GM23248 (cell line): ENCODE data around the gene BTBD7. TPM values are rescaled to one million over a fixed set of nuclear protein-coding genes. Genes with fewer than 3 reads are reported as not detected.

Experiments
- DNase-seq: peaks from one replicate; pipeline ENCODE4 v3.0.0-alpha.2; 2015
- H2AFZ ChIP-seq: fragments of 200-600 bp; sonication (generic); 2 replicates; pipeline ENCODE4 v1.6.1; 2016; ENCODE audit warnings: antibody characterized with exemption
- H3F3A ChIP-seq: fragments of 200-600 bp; sonication (generic); 2 replicates; pipeline ENCODE4 v1.6.1; 2016; ENCODE audit warnings: mild to moderate bottlenecking, antibody characterized with exemption, mixed run types; ENCODE audit not compliant: insufficient read depth
- H3K27ac ChIP-seq: fragments of 200-600 bp; sonication (generic); 2 replicates; pipeline ENCODE4 v1.5.1; 2016; ENCODE audit warnings: mild to moderate bottlenecking
- H3K27me3 ChIP-seq: fragments of 200-600 bp; sonication (generic); replicated peaks from 2 replicates; pipeline ENCODE4 v1.6.1; 2016; ENCODE audit warnings: mild to moderate bottlenecking; ENCODE audit not compliant: insufficient read depth
- H3K36me3 ChIP-seq: fragments of 200-600 bp; sonication (generic); 2 replicates; pipeline ENCODE4 v1.6.1; 2016; ENCODE audit warnings: low read depth, mild to moderate bottlenecking
- H3K4me1 ChIP-seq: fragments of 200-600 bp; sonication (generic); 2 replicates; pipeline ENCODE4 v1.6.1; 2016; ENCODE audit warnings: mild to moderate bottlenecking; ENCODE audit not compliant: insufficient read depth
- H3K4me2 ChIP-seq: fragments of 200-600 bp; sonication (generic); one replicate; pipeline ENCODE4 v1.6.1; 2016; ENCODE audit warnings: mild to moderate bottlenecking; ENCODE audit not compliant: unreplicated experiment
- H3K4me3 ChIP-seq: fragments of 200-600 bp; sonication (generic); 2 replicates; pipeline ENCODE4 v1.5.1; 2016; ENCODE audit warnings: mild to moderate bottlenecking
- H3K79me2 ChIP-seq: fragments of 200-600 bp; sonication (generic); 2 replicates; pipeline ENCODE4 v1.6.1; 2016; ENCODE audit warnings: mild to moderate bottlenecking; ENCODE audit not compliant: insufficient read depth
- H3K9ac ChIP-seq: fragments of 200-600 bp; sonication (generic); 2 replicates; pipeline ENCODE4 v1.6.1; 2016; ENCODE audit warnings: mild to moderate bottlenecking
- H3K9me2 ChIP-seq: fragments of 200-600 bp; sonication (generic); 2 replicates; pipeline ENCODE4 v1.6.1; 2016; ENCODE audit warnings: mixed run types, mild to moderate bottlenecking, moderate library complexity; ENCODE audit not compliant: insufficient read depth
- H3K9me3 ChIP-seq: fragments of 200-600 bp; sonication (generic); one replicate; pipeline ENCODE4 v1.6.1; 2017; ENCODE audit warnings: low read depth
- H4K20me1 ChIP-seq: fragments of 200-600 bp; sonication (generic); 2 replicates; pipeline ENCODE4 v1.6.0; 2016; ENCODE audit not compliant: insufficient read depth
- EZH2 ChIP-seq: fragments of 200-600 bp; sonication (generic); IDR thresholded peaks from 2 replicates; pipeline ENCODE4 v1.6.1; 2018; ENCODE audit warnings: antibody characterized with exemption, mild to moderate bottlenecking; ENCODE audit not compliant: insufficient read depth, poor library complexity, severe bottlenecking
- EZH2phosphoT487 ChIP-seq: fragments of 200-600 bp; sonication (generic); IDR thresholded peaks from 2 replicates; pipeline ENCODE4 v1.6.1; 2018; ENCODE audit warnings: antibody characterized with exemption, moderate library complexity, mild to moderate bottlenecking, low read depth; ENCODE audit not compliant: insufficient read depth
- WGBS, 2 experiments: methylation state at CpG; one replicate each; pipeline ENCODE4 v1.1.6; 2015 to 2017; ENCODE audit warnings: low lambda C conversion rate in 2 of 2, low coverage in 1 of 2; ENCODE audit errors: missing lambda C conversion rate in 2 of 2; 5-methylcytosine and 5-hydroxymethylcytosine counted together
- in situ Hi-C: fragments of 300-500 bp; cut with MboI; formaldehyde crosslinking; loops from 2 replicates; pipeline ENCODE4 v1.15.0; 2020
- polyA plus RNA-seq: library from polyadenylated mRNA; unstranded; fragments of >200 nt; fragmentation: Nextera tagmentation; extraction: Ambion mirVana; gene quantifications from 2 replicates; pipeline ENCODE4 v1.2.1, GENCODE V29; 2016
- total RNA-seq: library from RNA; depleted of rRNA; stranded (reverse); fragments of >200 nt; shearing (Covaris generic); gene quantifications from 2 replicates; pipeline ENCODE4 v1.2.3, GENCODE V29; 2014

Gene BTBD7
- total and polyA plus RNA-seq, 2 experiments from 2014 or later: 14.3 to 18.2 TPM

DNA sequence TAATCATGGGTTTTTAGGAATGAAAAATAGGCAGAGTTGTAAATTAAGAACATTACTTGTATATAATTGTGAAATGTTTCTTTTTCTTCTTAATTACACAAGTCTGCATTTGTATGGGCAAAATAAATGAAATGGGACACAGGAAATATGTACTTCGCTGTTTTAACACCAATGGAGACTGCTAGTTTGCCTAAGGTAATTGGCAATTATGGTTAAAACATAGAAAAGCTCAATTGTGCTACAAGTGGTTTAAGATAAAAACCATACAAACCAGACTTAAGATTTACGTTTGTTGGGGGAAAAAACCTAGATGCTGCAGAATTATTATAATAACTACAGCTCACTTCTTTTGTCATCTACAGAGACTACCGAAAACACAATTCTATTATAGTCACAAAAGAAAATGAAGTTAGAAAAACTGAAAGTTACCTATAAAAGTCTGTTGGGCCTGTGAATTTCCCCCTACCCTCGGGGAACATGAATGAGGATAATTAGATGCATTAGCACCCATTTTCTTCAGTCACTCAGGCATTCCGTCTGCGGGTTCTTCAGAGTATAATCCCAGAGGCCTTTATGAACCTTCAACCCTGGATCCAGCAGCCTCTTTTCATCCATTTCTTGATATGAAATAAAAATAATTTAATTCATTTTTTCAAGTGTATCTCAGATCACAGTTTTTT, 37.2 kb downstream of the BTBD7 start:
- no peak overlapping the region for H3K4me3 ChIP-seq
- peaks cover 100% of the 10 kb centered on the region for H3K79me2 ChIP-seq
- H3K4me1 ChIP-seq: no peaks in the 10 kb centered on the region
- no peaks in the 10 kb centered on the region for H3K9me2 ChIP-seq
- H3K9ac ChIP-seq: no peak overlapping the region
- 0 out of 2 replicates have a peak, but pooled peaks cover 5% of the 10 kb centered on the region for H3K36me3 ChIP-seq
- H4K20me1 ChIP-seq: no peaks in the 10 kb centered on the region; the same call in 1 of the 2 replicates
- WGBS, 2 experiments: 97 to 99% methylated on average over 6 of the region's 6 CpGs
- no peak overlapping the region for H2AFZ ChIP-seq
- H3F3A ChIP-seq: no peaks in the 10 kb centered on the region
- in situ Hi-C loops: no loop called here
- no peaks in the 10 kb centered on the region for H3K9me3 ChIP-seq
- DNase-seq: no peak
- TF ChIP-seq EZH2phosphoT487 (no peak), EZH2 (no peak)
- H3K27me3 ChIP-seq: no peaks in the 10 kb centered on the region
- no peak overlapping the region for H3K27ac ChIP-seq
- H3K4me2 ChIP-seq: no peak overlapping the region

DNA sequence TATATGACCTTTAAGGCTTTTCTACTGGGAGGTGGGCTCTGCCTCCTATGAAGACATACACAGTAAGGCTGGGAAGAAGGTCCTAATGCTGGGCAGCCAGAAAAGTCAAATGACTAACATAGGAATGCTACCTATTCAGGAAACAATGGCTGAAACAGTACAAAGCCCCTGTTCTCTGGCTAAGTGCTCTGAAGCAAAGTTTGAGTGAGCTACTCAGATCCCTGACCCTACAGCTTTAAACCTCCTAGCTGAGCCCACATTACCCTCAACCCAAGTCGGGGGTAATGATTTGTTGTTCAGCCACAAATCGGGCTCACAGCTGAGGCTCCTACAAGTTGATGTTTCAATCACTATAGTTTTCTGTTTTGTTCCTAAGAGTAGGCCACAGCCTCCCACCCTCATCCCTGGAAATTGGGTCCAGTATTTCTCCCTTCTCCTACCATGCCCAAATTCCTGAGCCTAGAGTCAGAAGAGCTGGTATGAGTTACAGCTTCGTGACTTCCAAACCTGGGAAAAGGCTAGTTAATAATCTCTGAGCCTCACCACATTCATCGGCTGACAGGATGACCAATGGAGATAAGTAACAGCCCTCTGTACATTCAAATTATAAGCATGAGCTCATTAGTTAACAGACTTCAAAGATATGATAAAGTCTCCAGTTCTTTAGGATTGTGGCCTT, 46.5 kb downstream of the BTBD7 start:
- peak; percentile 46 for DNase-seq
- Histone ChIP-seq H3K9me2 (no peaks in the 10 kb centered on the region), H3K36me3 (0 out of 2 replicates have a peak, but pooled peaks cover 7% of the 10 kb centered on the region), H3K79me2 (peaks cover 77% of the 10 kb centered on the region), H3K9me3 (no peaks in the 10 kb centered on the region), H3F3A (no peaks in the 10 kb centered on the region), H4K20me1 (no peaks in the 10 kb centered on the region), H3K4me3 (no peak overlapping the region), H3K4me1 (peaks cover 11% of the 10 kb centered on the region; the same call in 1 of the 2 replicates), H3K27ac (peak overlapping the region; percentile 51), H3K27me3 (no peaks in the 10 kb centered on the region), H2AFZ (no peak overlapping the region), H3K4me2 (no peak overlapping the region), H3K9ac (no peak overlapping the region)
- in situ Hi-C loops: no loop called here
- TF ChIP-seq EZH2phosphoT487 (no peak), EZH2 (no peak)
- 87 to 89% methylated on average over 4 of the region's 4 CpGs for WGBS, 2 experiments

DNA sequence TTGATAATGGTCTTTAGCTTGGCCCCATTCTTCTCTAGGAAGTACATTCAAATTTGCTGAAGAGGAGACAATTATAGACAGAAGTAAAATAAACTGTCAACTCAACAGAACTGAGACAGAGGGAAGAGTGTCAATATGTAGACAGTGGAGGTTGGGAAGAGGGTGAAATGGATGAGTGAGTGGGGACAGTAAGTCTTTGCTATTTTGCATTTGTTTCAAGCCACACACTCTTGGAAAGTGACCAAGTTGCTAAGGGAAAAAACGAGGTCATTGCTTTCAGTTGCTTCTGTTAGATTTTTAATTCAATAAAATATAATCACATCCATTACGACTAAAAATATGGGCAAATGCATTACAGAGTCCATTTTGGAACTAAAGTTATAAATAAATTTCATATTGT, 47.8 kb downstream of the BTBD7 start:
- DNase-seq: peak; percentile 42

DNA sequence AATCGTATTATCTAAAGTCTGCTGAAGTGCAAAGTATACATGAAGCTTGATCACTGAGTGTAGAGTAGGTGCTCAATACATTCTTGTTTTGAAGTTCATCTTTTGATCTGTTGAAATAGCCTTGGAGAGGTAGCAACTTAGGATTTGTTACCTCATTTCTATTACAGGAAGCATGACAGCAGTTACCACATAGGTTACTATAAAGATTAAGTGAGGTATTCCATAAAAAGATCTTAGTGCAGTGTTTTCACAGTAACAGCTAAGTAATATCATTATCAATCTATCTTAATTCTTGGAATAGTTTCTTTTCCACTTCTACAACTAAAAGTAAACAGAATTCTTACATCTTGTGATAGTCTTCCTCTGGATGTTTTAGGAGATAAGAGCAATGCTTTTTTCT, 50.9 kb downstream of the BTBD7 start:
- H3K27ac ChIP-seq: no peak overlapping the region
- H3K9me2 ChIP-seq: no peaks in the 10 kb centered on the region
- peaks cover 10% of the 10 kb centered on the region; the same call in 1 of the 2 replicates for H3K4me1 ChIP-seq
- H2AFZ ChIP-seq: no peak overlapping the region
- 0 out of 2 replicates have a peak, but pooled peaks cover 3% of the 10 kb centered on the region for H3K36me3 ChIP-seq
- no peak overlapping the region for H3K4me2 ChIP-seq
- in situ Hi-C loops: no loop called here
- no peaks in the 10 kb centered on the region for H3F3A ChIP-seq
- H3K27me3 ChIP-seq: no peaks in the 10 kb centered on the region
- TF ChIP-seq EZH2phosphoT487 (no peak), EZH2 (no peak)
- H3K9me3 ChIP-seq: no peaks in the 10 kb centered on the region
- H3K79me2 ChIP-seq: peaks cover 82% of the 10 kb centered on the region
- H4K20me1 ChIP-seq: no peaks in the 10 kb centered on the region
- H3K4me3 ChIP-seq: no peak overlapping the region
- WGBS, 2 experiments: 92 to 98% methylated on average over 1 of the region's 1 CpG
- no peak overlapping the region for H3K9ac ChIP-seq
- no peak for DNase-seq

More for the DNA sequence above, 47.8 kb downstream of the BTBD7 start:
- 0 out of 2 replicates have a peak, but pooled peaks cover 7% of the 10 kb centered on the region for H3K36me3 ChIP-seq
- H3K4me3 ChIP-seq: no peak overlapping the region
- no peak overlapping the region for H3K9ac ChIP-seq
- peaks cover 11% of the 10 kb centered on the region; the same call in 1 of the 2 replicates for H3K4me1 ChIP-seq
- in situ Hi-C loops: no loop called here
- no peak for TF ChIP-seq EZH2
- TF ChIP-seq EZH2phosphoT487: no peak
- no peak overlapping the region for H2AFZ ChIP-seq
- no peaks in the 10 kb centered on the region for H3K27me3 ChIP-seq
- H3F3A ChIP-seq: no peaks in the 10 kb centered on the region
- no peak overlapping the region for H3K27ac ChIP-seq
- H3K4me2 ChIP-seq: no peak overlapping the region
- no peaks in the 10 kb centered on the region for H4K20me1 ChIP-seq
- H3K9me3 ChIP-seq: no peaks in the 10 kb centered on the region
- H3K9me2 ChIP-seq: no peaks in the 10 kb centered on the region
- 50 to 51% methylated on average over 2 of the region's 2 CpGs for WGBS, 2 experiments
- peaks cover 77% of the 10 kb centered on the region for H3K79me2 ChIP-seq
